Measurements from ENCODE around the gene IER5. TPM values are rescaled to one million over a fixed set of nuclear protein-coding genes. Genes with fewer than 3 reads are reported as not detected.

Gene IER5
- total RNA-seq, result 16.1 and 34.1 TPM in 2 replicates

GRCh38 chr1:181088079-181089016, at the start of gene IER5:
Gene IER5, plus strand, starts transcription at chr1:181088700. Its CDS starts 203 bp downstream, at chr1:181088903.

Other genes with a start within 250 kb of the IER5 start
- gene KIAA1614, start 175.8 kb upstream of the IER5 start, total RNA-seq, result 2.9 and 4.5 TPM in 2 replicates
- 36.4 and 44.8 TPM in 2 replicates for gene STX6, start 65.8 kb upstream of the IER5 start, total RNA-seq
- gene MR1, start 54.7 kb upstream of the IER5 start, total RNA-seq, result 13.0 and 24.2 TPM in 2 replicates